M059J (cell line): ENCODE results near the gene CYP2B6. TPM values are rescaled to one million over a fixed set of nuclear protein-coding genes. Genes with fewer than 3 reads are reported as not detected.
"Not testable (repeated sequence)": the region's sequence is repeated elsewhere in the genome, so short reads cannot be mapped to it uniquely, and the experiment has no call there.

Experiments used
- DNase-seq: peaks from one replicate; pipeline ENCODE4 v3.0.0-alpha.2; 2012; ENCODE audit warnings: low read depth
- total RNA-seq: library from RNA; depleted of rRNA; stranded (reverse); fragments of >200 nt; shearing (Covaris generic); gene quantifications from 2 replicates; pipeline ENCODE4 v1.2.3, GENCODE V29; 2014; rRNA removed

The CYP2B6 gene
- total RNA-seq, 1 experiment from 2014 or later = not detected

- DNase-seq = no peak
Observed at GRCh38 chr19:41030651-41031050, 39.6 kb downstream of the CYP2B6 start.

DNA sequence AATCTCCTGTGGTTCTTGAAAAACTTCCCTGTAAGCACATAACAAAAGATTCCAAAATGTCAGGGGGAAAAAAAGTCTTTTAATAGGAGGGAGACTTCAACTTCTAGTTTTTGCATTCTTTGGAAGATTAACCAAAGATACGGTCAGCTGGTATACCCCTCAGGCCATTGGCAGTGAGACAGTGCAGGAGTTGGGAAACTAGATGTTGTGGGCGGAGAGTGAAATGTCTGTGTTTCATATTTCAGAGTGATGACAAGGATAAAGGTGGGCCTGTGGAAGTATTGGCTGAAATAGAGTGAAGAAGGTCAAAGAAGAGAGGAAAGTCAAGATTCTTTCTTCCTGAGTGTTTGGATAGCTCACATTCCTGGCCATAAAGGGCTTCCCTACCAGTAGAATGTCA, 40.8 kb downstream of the CYP2B6 start:
- DNase-seq = peak; percentile 9

- DNase-seq = not testable (repeated sequence)
Observed at GRCh38 chr19:41033324-41033723, 42.2 kb downstream of the CYP2B6 start.

DNA sequence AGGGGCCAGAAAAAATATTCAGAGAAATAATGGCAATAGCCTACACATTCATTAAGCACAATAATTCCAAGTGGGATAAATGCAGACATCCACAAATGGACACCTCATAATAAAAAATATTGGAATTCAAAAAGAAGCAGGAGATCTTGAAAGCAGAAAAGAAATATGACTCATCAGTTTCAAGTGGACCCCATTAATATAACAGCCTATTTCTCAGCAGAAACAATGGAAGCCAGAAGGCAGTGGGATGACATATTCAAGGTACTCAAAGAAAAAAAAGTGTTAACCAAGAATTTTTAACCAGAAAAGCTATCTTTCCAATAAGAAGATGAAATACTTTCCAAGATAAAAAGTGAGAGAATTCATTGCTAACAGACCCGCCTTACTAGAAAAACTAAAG, 48.7 kb downstream of the CYP2B6 start:
- DNase-seq = no peak

DNA sequence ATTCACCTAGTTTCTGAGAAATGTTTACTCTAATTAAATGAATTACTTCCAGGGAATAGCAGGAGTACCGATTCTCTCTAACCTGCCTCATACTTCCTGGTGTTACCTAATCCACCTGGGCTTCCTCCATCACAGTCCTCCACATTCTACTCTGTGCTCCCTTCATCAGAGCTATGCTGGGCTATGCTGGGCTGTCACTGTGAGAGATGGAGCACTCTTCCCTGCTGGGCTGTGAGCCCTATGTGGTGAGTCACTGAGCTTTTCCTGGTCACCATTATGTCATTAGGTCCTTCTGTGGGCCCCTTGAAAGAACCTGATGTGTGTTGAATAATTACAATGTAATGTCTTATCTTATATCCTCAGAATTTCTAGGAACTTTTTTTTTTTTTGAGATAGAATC, 54.0 kb downstream of the CYP2B6 start:
- DNase-seq = peak; percentile 24

- no peak for DNase-seq
Observed at GRCh38 chr19:41050426-41050825, 59.3 kb downstream of the CYP2B6 start.

- DNase-seq = not testable (repeated sequence)
Observed at GRCh38 chr19:41052162-41052561, 61.1 kb downstream of the CYP2B6 start.

DNA sequence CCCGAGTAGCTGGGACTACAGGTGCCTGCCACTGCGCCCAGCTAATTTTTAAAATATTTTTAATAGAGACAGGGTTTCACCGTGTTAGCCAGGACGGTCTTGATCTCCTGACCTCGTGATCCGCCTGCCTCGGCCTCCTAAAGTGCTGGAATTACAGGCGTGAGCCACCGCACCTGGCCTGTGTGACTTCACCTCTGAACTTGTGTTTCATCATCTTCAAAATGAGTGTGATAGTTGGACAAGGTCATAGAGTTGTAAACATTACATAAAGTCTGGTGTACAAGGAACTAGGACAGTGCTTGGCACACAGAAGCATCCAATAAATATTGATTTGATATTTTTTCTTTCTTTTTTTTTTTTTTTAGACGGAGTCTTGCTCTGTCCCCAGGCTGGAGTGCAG, 62.2 kb downstream of the CYP2B6 start:
- not testable (repeated sequence) for DNase-seq

DNA sequence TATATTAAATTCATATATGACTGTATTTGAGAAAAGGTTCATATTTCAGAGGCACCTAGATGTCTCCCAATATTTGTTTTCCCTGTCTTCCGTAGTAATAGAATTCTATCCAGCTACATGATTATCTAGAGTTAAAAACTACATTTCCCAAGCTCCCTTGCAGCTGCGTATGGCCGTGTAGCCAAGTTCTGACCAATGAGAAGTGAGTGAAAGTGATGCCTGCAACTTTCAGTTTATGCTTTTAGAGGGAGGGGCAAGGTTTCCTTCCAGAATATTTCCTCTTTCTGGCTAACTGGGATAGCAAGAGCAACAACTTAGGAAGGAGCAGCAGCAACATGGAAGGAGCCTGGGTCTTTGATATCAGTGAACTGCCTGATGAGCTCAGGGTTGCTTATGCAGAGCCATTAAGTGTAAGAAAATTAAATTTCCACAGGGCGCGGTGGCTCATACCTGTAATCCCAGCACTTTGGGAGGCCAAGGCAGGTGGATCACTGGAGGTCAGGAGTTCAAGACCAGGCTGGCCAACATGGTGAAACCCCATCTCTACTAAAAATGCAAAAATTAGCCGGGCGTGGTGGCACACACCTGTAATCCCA, 74.0 kb downstream of the CYP2B6 start:
- DNase-seq = peak; percentile 54

Other genes starting within 250 kb of the CYP2B6 start
- 0.76 and 1.3 TPM in 2 replicates for gene ACTMAP, start 240.8 kb upstream of the CYP2B6 start, total RNA-seq
- gene SNRPA, start 240.1 kb upstream of the CYP2B6 start, total RNA-seq = 76.3 and 93.3 TPM in 2 replicates
- not detected in 2 replicates for gene MIA, start 215.8 kb upstream of the CYP2B6 start, total RNA-seq
- 13.2 and 34.2 TPM in 2 replicates for gene RAB4B, start 213.0 kb upstream of the CYP2B6 start, total RNA-seq
- 24.1 and 39.7 TPM in 2 replicates for gene EGLN2, start 192.1 kb upstream of the CYP2B6 start, total RNA-seq
- gene CYP2A6, start 140.8 kb upstream of the CYP2B6 start, total RNA-seq = not detected in 2 replicates
- not detected in 2 replicates for gene CYP2A7, start 109.1 kb upstream of the CYP2B6 start, total RNA-seq
- not detected in 2 replicates for gene CYP2A13, start 97.2 kb downstream of the CYP2B6 start, total RNA-seq
- not detected in 2 replicates for gene CYP2F1, start 123.2 kb downstream of the CYP2B6 start, total RNA-seq
- 5.6 and 7.3 TPM in 2 replicates for gene CYP2S1, start 201.9 kb downstream of the CYP2B6 start, total RNA-seq
- gene AXL, start 227.9 kb downstream of the CYP2B6 start, total RNA-seq = 237 and 362 TPM in 2 replicates